ENCODE data around the gene CD44. TPM values are rescaled to one million over a fixed set of nuclear protein-coding genes. Genes with fewer than 3 reads are reported as not detected.

Gene CD44
- total and polyA plus RNA-seq, 10 of the 15 experiments (the other 5 are each of a cell fraction or from before 2014, with no cell fraction given) = 57.1 to 293 (median 120) TPM

GRCh38 chr11:35099278-35100012 is 39.5 kb upstream of the CD44 start:
- Histone ChIP-seq H3K4me3 (no peak overlapping the region), H3K4me1 (ENCODE audit: control insufficient read depth, insufficient read depth, low read length) (no peaks in the 10 kb centered on the region), H3K9ac (ENCODE audit: control insufficient read depth, insufficient read depth, low read length) (no peak overlapping the region), H3K79me2 (ENCODE audit: control insufficient read depth, insufficient read depth, low read length) (no peaks in the 10 kb centered on the region), H3K36me3 (ENCODE audit: control insufficient read depth in 2 of 2, insufficient read depth in 2 of 2, low read length in 1 of 2) (no peaks in the 10 kb centered on the region), H3K9me3 (replicated peaks; ENCODE audit: control insufficient read depth, insufficient read depth, low read length) (no peaks in the 10 kb centered on the region), H2AFZ (ENCODE audit: control insufficient read depth, low read depth, low read length) (no peak overlapping the region), H3K27ac (ENCODE audit: control insufficient read depth, insufficient read depth) (no peak overlapping the region), H3K27me3 (replicated peaks in 1 of 2; ENCODE audit: control insufficient read depth in 2 of 2, insufficient read depth in 2 of 2, low read length in 1 of 2) (no peaks in the 10 kb centered on the region), H4K20me1 (ENCODE audit: control insufficient read depth, insufficient read depth) (no peaks in the 10 kb centered on the region), H3K4me2 (ENCODE audit: control insufficient read depth, insufficient read depth) (no peak overlapping the region)
- SMC1A ChIA-PET (ENCODE audit: uncharacterized antibody, unreplicated experiment) = no interaction called here
- TF ChIP-seq GATAD2B (conservative IDR thresholded peaks at IDR 0.05; ENCODE audit: low read depth) (no peak), POLR2AphosphoS5 (IDR thresholded peaks at IDR 0.05; ENCODE audit: low read length) (no peak)
- POLR2A ChIA-PET = no interaction called here
- no peak for DNase-seq (ENCODE audit: low read depth, low spot score)
- RAD21 ChIA-PET (ENCODE audit: unreplicated experiment) = no interaction called here
- CTCF ChIA-PET = no interaction called here
- ATAC-seq = no peak
- no peak for FAIRE-seq
- in situ Hi-C loops (cut with MboI) = no loop called here
- intact Hi-C loops (cut with micrococcal nuclease; ENCODE audit: unreplicated experiment) = no loop called here
- 86% methylated on average over 6 of the region's 6 CpGs for WGBS (ENCODE audit: insufficient coverage, insufficient replicate concordance, low lambda C conversion rate, missing lambda C conversion rate)
- no TSS peak for BruUV-seq (replicated peaks)

- ChIA-PET CTCF (no interaction called here), POLR2A (interaction anchor here (0.6 kb wide), 2 partner anchors 206 to 285 kb away, joined by 3 to 5 read pairs; no protein-coding TSS in a partner anchor), RAD21 (ENCODE audit: unreplicated experiment) (no interaction called here), SMC1A (ENCODE audit: uncharacterized antibody, unreplicated experiment) (no interaction called here)
- BruUV-seq (replicated peaks) = no TSS peak
- Histone ChIP-seq H3K27ac (ENCODE audit: control insufficient read depth, insufficient read depth) (no peak overlapping the region), H3K4me2 (ENCODE audit: control insufficient read depth, insufficient read depth) (no peak overlapping the region), H3K36me3 (ENCODE audit: control insufficient read depth in 2 of 2, insufficient read depth in 2 of 2, low read length in 1 of 2) (no peaks in the 10 kb centered on the region), H3K9ac (ENCODE audit: control insufficient read depth, insufficient read depth, low read length) (no peak overlapping the region), H3K9me3 (replicated peaks; ENCODE audit: control insufficient read depth, insufficient read depth, low read length) (no peaks in the 10 kb centered on the region), H3K4me3 (no peak overlapping the region), H3K79me2 (ENCODE audit: control insufficient read depth, insufficient read depth, low read length) (no peaks in the 10 kb centered on the region), H3K27me3 (replicated peaks in 1 of 2; ENCODE audit: control insufficient read depth in 2 of 2, insufficient read depth in 2 of 2, low read length in 1 of 2) (no peaks in the 10 kb centered on the region), H2AFZ (ENCODE audit: control insufficient read depth, low read depth, low read length) (no peak overlapping the region), H4K20me1 (ENCODE audit: control insufficient read depth, insufficient read depth) (no peaks in the 10 kb centered on the region), H3K4me1 (ENCODE audit: control insufficient read depth, insufficient read depth, low read length) (no peaks in the 10 kb centered on the region)
- intact Hi-C loops (cut with micrococcal nuclease; ENCODE audit: unreplicated experiment) (no loop called here), in situ Hi-C loops (cut with MboI) (no loop called here)
- FAIRE-seq = no peak
- DNase-seq (ENCODE audit: low read depth, low spot score) = no peak
- 77% methylated on average over 6 of the region's 6 CpGs for WGBS (ENCODE audit: insufficient coverage, insufficient replicate concordance, low lambda C conversion rate, missing lambda C conversion rate)
- ATAC-seq = no peak
- TF ChIP-seq ATF3 (IDR thresholded peaks at IDR 0.05; ENCODE audit: borderline replicate concordance, extremely low read depth, low read depth, low read length) (no peak), CUX1 (IDR thresholded peaks at IDR 0.05; ENCODE audit: insufficient replicate concordance, low read depth, low read length) (no peak), FOS (IDR thresholded peaks at IDR 0.05; ENCODE audit: borderline replicate concordance, extremely low read depth, insufficient read length) (no peak), TARDBP (IDR thresholded peaks at IDR 0.05; ENCODE audit: borderline replicate concordance) (no peak)
These were observed 39.0 kb upstream of the CD44 start for GRCh38 chr11:35100013-35100383.

Measured in GM12878 (cell line).